GM18951 (cell line): ENCODE results near the gene TMEM88.
A peak's percentile ranks its signal among the peaks of the same experiment; 100 is the strongest.

ENCODE experiments used
- POLR2A ChIP-seq: IDR thresholded peaks from 4 replicates; pipeline ENCODE4 v1.6.1; 2011; ENCODE audit warnings: mild to moderate bottlenecking; ENCODE audit not compliant: insufficient read length, insufficient read depth; ENCODE audit errors: extremely low read depth
- in situ Hi-C: fragments of 300-500 bp; cut with MboI; formaldehyde crosslinking; loops from one replicate; pipeline ENCODE4 v1.12.0; 2022; ENCODE audit warnings: low sequenced_read_pairs, mixed read lengths, inconsistent platforms; ENCODE audit not compliant: unreplicated experiment

Gene TMEM88

GRCh38 chr17:7843536-7844291 lies 11.2 kb upstream of the TMEM88 start:
- TF ChIP-seq POLR2A: peak; percentile 68
- in situ Hi-C loops: no loop called here

DNA sequence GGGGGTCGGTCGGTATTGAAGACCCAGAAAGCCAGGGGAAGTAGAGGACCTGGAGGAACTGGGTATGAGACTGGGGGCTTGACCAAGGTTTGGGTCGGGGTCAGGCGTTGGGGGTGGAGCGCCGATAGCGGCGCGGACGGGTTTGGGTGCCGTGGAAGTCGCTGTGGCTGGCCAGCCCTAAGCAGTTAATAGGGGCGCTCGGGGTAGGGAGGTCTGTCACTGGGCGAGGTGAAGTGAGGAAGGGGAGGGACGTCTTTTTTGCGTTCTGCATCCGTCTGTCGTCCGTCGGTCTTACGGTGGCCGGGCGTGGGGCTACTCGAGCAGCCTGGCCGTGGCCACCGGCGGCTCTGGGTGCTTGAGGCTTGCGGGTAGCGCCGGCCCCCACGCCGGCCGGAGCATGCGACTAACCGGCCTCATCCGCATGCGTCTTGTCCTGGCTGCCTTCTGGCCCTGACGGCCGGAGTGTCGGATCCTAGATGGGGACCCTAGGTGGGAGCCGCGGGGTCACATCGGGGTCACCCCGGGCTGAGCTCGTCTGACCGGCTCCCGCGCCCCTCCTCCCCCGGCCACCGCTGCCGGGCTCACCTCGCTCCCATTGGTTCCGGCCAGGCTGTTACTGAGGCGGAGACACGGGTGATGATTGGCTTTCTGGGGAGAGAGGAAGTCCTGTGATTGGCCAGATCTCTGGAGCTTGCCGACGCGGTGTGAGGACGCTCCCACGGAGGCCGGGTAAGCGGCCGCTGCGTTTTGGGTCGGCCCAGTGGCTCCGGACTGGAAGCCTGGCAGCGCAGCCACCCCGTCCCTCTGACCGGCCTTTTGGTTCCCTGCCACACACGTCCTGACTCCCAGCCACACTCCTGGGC lies 10.3 kb upstream of the TMEM88 start:
- peak; percentile 43 for TF ChIP-seq POLR2A
- in situ Hi-C loops: no loop called here

GRCh38 chr17:7845359-7846062 lies 9.4 kb upstream of the TMEM88 start:
- TF ChIP-seq POLR2A: no peak
- in situ Hi-C loops: no loop called here

- TF ChIP-seq POLR2A: no peak
- in situ Hi-C loops: no loop called here
Observed at GRCh38 chr17:7846063-7846735, 8.7 kb upstream of the TMEM88 start.

DNA sequence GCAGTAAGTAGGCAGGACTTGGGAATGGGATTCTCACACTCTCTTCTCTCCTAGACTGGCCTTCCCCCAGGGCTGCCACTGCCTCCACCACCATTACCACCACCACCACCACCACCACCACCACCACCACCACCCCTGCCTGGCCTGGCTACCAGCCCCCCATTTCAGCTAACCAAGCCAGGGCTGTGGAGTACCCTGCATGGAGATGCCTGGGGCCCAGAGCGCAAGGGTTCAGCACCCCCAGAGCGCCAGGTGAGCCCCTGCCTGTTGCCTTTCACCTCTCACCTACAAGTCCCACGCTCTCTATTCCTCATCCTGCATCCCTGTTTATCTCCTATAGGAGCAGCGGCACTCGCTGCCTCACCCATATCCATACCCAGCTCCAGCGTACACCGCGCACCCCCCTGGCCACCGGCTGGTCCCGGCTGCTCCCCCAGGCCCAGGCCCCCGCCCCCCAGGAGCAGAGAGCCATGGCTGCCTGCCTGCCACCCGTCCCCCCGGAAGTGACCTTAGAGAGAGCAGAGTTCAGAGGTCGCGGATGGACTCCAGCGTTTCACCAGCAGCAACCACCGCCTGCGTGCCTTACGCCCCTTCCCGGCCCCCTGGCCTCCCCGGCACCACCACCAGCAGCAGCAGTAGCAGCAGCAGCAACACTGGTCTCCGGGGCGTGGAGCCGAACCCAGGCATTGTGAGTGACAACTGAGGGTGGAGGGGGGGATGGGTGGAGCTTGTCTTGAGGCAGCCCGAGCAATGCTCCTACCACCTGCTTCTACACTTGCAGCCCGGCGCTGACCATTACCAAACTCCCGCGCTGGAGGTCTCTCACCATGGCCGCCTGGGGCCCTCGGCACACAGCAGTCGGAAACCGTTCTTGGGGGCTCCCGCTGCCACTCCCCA lies 7.9 kb upstream of the TMEM88 start:
- no peak for TF ChIP-seq POLR2A
- in situ Hi-C loops: no loop called here

GRCh38 chr17:7848131-7848579 lies 6.7 kb upstream of the TMEM88 start:
- TF ChIP-seq POLR2A: no peak
- in situ Hi-C loops: no loop called here

DNA sequence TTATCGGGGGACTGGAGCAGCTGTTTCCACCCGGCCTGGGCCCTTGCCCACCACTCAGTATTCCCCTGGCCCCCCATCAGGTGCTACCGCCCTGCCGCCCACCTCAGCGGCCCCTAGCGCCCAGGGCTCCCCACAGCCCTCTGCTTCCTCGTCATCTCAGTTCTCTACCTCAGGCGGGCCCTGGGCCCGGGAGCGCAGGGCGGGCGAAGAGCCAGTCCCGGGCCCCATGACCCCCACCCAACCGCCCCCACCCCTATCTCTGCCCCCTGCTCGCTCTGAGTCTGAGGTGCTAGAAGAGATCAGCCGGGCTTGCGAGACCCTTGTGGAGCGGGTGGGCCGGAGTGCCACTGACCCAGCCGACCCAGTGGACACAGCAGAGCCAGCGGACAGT lies 6.1 kb upstream of the TMEM88 start:
- in situ Hi-C loops: no loop called here
- TF ChIP-seq POLR2A: no peak

- in situ Hi-C loops: no loop called here
- TF ChIP-seq POLR2A: no peak
Observed at GRCh38 chr17:7849130-7849750, 5.6 kb upstream of the TMEM88 start.

DNA sequence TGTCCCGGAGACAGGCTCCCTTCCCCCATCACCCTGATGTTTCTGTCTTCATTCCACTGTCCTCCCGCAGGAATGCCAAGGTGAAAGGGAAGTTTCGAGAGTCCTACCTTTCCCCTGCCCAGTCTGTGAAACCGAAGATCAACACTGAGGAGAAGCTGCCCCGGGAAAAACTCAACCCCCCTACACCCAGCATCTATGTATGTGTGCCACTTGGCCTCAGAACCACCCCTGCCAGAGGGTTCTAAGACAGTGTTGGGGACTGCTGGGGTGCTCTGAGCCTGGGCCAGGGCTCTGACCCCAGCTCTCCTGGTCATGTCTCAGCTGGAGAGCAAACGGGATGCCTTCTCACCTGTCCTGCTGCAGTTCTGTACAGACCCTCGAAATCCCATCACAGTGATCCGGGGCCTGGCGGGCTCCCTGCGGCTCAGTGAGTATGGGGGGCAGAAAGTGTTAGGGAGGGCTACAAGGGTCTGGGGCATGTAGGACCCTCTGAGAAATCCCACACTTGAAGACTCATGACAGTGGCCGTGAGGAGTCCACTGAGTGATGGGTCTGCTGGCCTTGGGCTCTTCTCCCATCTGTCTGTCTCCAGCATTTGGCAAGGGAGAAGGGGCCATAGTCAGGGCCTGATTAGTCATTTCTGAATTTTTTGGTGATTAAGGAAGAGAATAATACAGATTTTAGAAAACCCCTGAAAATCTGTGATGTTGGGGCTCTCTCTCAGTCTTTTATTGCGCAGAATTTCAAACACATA lies 4.9 kb upstream of the TMEM88 start:
- no peak for TF ChIP-seq POLR2A
- in situ Hi-C loops: no loop called here

DNA sequence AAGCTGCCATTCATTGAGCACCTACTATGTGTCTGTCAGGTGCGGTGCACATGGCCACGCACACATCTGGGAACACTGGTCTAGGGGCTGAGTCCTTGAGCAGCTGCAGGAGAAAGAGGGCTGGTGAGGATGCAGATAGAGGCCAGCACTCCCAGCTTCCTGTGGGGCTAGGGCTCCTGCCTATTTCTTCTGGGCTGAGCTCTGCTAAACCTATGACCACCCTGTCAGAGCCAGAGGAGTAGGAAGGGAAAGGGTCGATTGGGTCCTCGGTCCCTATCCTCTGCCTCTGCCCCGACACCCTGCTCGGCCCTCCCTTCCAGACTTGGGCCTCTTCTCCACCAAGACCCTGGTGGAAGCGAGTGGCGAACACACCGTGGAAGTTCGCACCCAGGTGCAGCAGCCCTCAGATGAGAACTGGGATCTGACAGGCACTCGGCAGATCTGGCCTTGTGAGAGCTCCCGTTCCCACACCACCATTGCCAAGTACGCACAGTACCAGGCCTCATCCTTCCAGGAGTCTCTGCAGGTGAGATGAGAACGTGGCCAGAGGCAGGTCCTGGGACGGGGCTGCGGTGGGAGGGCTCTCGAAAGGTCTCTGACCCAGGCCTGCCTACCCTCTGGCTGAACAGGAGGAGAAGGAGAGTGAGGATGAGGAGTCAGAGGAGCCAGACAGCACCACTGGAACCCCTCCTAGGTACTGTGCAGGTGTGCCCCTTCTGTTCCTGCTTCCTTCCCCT lies 4.0 kb upstream of the TMEM88 start:
- TF ChIP-seq POLR2A: no peak
- in situ Hi-C loops: no loop called here
